Astrocyte (in vitro differentiated cells and primary cell): ENCODE results near the gene SOCS6. TPM values are rescaled to one million over a fixed set of nuclear protein-coding genes. Genes with fewer than 3 reads are reported as not detected.

Experiments
- DNase-seq: peaks from one replicate; pipeline ENCODE4 v3.0.0-alpha.2; 2010; ENCODE audit warnings: low read depth
- FAIRE-seq: peaks from 2 replicates; lab custom pipeline; 2011; peaks lifted over from hg19 to GRCh38; lab: Jason Lieb, UNC
- H2AFZ ChIP-seq: 2 replicates; pipeline ENCODE4 v1.6.0; 2012; ENCODE audit warnings: low read depth, low read length, inconsistent platforms
- H3K27ac ChIP-seq: 2 replicates; pipeline ENCODE4 v1.5.1; 2011; ENCODE audit warnings: low read depth, low read length, inconsistent platforms
- H3K27me3 ChIP-seq: 2 replicates; pipeline ENCODE4 v1.6.0; 2011; ENCODE audit warnings: low read length, inconsistent platforms; ENCODE audit not compliant: insufficient read depth
- H3K36me3 ChIP-seq: 2 replicates; pipeline ENCODE4 v1.5.1; 2011; ENCODE audit warnings: low read length, inconsistent platforms; ENCODE audit not compliant: insufficient read depth
- H3K4me1 ChIP-seq: 2 replicates; pipeline ENCODE4 v1.5.1; 2011; ENCODE audit warnings: low read length, inconsistent platforms; ENCODE audit not compliant: insufficient read depth
- H3K4me2 ChIP-seq: 2 replicates; pipeline ENCODE4 v1.6.0; 2012; ENCODE audit warnings: low read length, inconsistent platforms
- H3K4me3 ChIP-seq: 2 replicates; pipeline ENCODE4 v1.5.1; 2011; ENCODE audit warnings: low read depth, mild to moderate bottlenecking, low read length, inconsistent platforms; ENCODE audit not compliant: insufficient read depth
- H3K79me2 ChIP-seq: 2 replicates; pipeline ENCODE4 v1.6.0; 2012; ENCODE audit warnings: mild to moderate bottlenecking, low read length, inconsistent platforms; ENCODE audit not compliant: insufficient read depth
- H3K9ac ChIP-seq: 2 replicates; pipeline ENCODE4 v1.6.0; 2012; ENCODE audit warnings: mild to moderate bottlenecking, low read length, inconsistent platforms
- H3K9me3 ChIP-seq: 2 replicates; pipeline ENCODE4 v1.5.1; 2012; ENCODE audit warnings: low read depth, mild to moderate bottlenecking, low read length, inconsistent platforms; ENCODE audit not compliant: insufficient read depth
- H4K20me1 ChIP-seq: 2 replicates; pipeline ENCODE4 v1.6.0; 2012; ENCODE audit warnings: low read length, inconsistent platforms; ENCODE audit not compliant: insufficient read depth
- H3K27ac Mint-ChIP-seq: one replicate; pipeline ENCODE4 v1.8.0; 2021; ENCODE audit warnings: mild to moderate bottlenecking, mixed read lengths; ENCODE audit not compliant: unreplicated experiment
- H3K27me3 Mint-ChIP-seq: one replicate; pipeline ENCODE4 v1.8.0; 2021; ENCODE audit warnings: low read depth, mixed read lengths; ENCODE audit not compliant: unreplicated experiment
- H3K36me3 Mint-ChIP-seq: one replicate; pipeline ENCODE4 v1.8.0; 2021; ENCODE audit warnings: low read depth, mixed read lengths; ENCODE audit not compliant: unreplicated experiment
- H3K4me1 Mint-ChIP-seq: one replicate; pipeline ENCODE4 v1.8.0; 2021; ENCODE audit warnings: low read depth, mixed read lengths; ENCODE audit not compliant: unreplicated experiment
- H3K4me3 Mint-ChIP-seq: one replicate; pipeline ENCODE4 v1.8.0; 2021; ENCODE audit warnings: mild to moderate bottlenecking, moderate library complexity, mixed read lengths; ENCODE audit not compliant: unreplicated experiment
- H3K9me3 Mint-ChIP-seq: one replicate; pipeline ENCODE4 v1.8.0; 2021; ENCODE audit warnings: mild to moderate bottlenecking, mixed read lengths; ENCODE audit not compliant: unreplicated experiment
- CTCF ChIP-seq: IDR thresholded peaks from 2 replicates; pipeline ENCODE4 v1.5.1; 2011; ENCODE audit warnings: low read depth, mild to moderate bottlenecking, inconsistent platforms, low read length, moderate library complexity; ENCODE audit not compliant: insufficient read depth
- EZH2 ChIP-seq: IDR thresholded peaks from 2 replicates; pipeline ENCODE4 v1.6.1; 2012; ENCODE audit warnings: mild to moderate bottlenecking, low read length, inconsistent platforms; ENCODE audit not compliant: insufficient read depth
- total RNA-seq: library from RNA; stranded (reverse); gene quantifications from 2 replicates; pipeline ENCODE4 v1.2.1, GENCODE V29; 2021

The SOCS6 gene
- total RNA-seq, 1 donor from 2014 or later, result 24.1 TPM

DNA sequence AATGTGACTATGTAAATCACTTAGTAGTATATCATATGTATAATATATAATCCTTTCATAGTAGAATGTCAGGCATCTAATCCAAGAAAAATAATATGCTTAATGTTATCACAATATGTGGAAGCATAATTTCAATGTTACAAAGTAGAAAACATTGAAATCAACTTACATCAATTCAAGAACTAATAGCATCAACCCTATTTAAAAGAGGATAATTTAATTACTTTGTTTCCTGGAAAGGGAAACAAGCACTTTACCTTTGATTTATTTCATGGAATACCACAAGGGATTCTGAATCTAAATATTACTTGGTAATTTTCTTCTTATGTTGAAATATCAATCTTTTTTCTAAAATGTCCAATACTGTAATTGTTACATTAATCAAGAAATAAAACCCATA, 30.6 kb upstream of the SOCS6 start:
- no peak for DNase-seq
- no peaks in the 10 kb centered on the region for H3K9me3 ChIP-seq
- no peaks in the 10 kb centered on the region for H4K20me1 ChIP-seq
- no peak overlapping the region for H2AFZ ChIP-seq
- H3K36me3 Mint-ChIP-seq, result no peaks in the 10 kb centered on the region
- H3K27ac ChIP-seq, result no peak overlapping the region
- no peak overlapping the region for H3K27ac Mint-ChIP-seq
- H3K4me3 ChIP-seq, result no peak overlapping the region
- H3K36me3 ChIP-seq, result no peaks in the 10 kb centered on the region
- no peaks in the 10 kb centered on the region for H3K27me3 ChIP-seq
- no peak overlapping the region for H3K9ac ChIP-seq
- no peaks in the 10 kb centered on the region for H3K27me3 Mint-ChIP-seq
- H3K9me3 Mint-ChIP-seq, result no peaks in the 10 kb centered on the region
- no peak overlapping the region for H3K4me3 Mint-ChIP-seq
- no peak overlapping the region for H3K4me2 ChIP-seq
- no peaks in the 10 kb centered on the region for H3K4me1 ChIP-seq
- no peaks in the 10 kb centered on the region for H3K4me1 Mint-ChIP-seq
- TF ChIP-seq CTCF, result no peak
- no peak for TF ChIP-seq EZH2
- H3K79me2 ChIP-seq, result no peaks in the 10 kb centered on the region
- FAIRE-seq, result no peak

- Histone ChIP-seq H2AFZ (no peak overlapping the region), H4K20me1 (no peaks in the 10 kb centered on the region), H3K79me2 (no peaks in the 10 kb centered on the region), H3K9me3 (no peaks in the 10 kb centered on the region), H3K9ac (no peak overlapping the region), H3K4me1 (no peaks in the 10 kb centered on the region), H3K27me3 (no peaks in the 10 kb centered on the region), H3K27ac (no peak overlapping the region), H3K36me3 (no peaks in the 10 kb centered on the region), H3K4me3 (no peak overlapping the region), H3K4me2 (no peak overlapping the region)
- Mint-ChIP-seq H3K27me3 (no peaks in the 10 kb centered on the region), H3K9me3 (no peaks in the 10 kb centered on the region), H3K4me1 (no peaks in the 10 kb centered on the region), H3K27ac (no peak overlapping the region), H3K4me3 (no peak overlapping the region), H3K36me3 (no peaks in the 10 kb centered on the region)
- no peak for DNase-seq
- TF ChIP-seq CTCF (no peak), EZH2 (no peak)
- FAIRE-seq, result no peak
These were observed 28.2 kb upstream of the SOCS6 start for GRCh38 chr18:70260683-70261082.

GRCh38 chr18:70261141-70261788, 27.6 kb upstream of the SOCS6 start:
- H3K27ac Mint-ChIP-seq, result no peak overlapping the region
- no peaks in the 10 kb centered on the region for H3K79me2 ChIP-seq
- no peaks in the 10 kb centered on the region for H3K4me1 Mint-ChIP-seq
- no peak overlapping the region for H3K4me2 ChIP-seq
- no peaks in the 10 kb centered on the region for H3K36me3 ChIP-seq
- H3K27me3 Mint-ChIP-seq, result no peaks in the 10 kb centered on the region
- no peaks in the 10 kb centered on the region for H4K20me1 ChIP-seq
- TF ChIP-seq CTCF (no peak), EZH2 (no peak)
- H3K27me3 ChIP-seq, result no peaks in the 10 kb centered on the region
- H3K27ac ChIP-seq, result no peak overlapping the region
- no peak overlapping the region for H3K4me3 Mint-ChIP-seq
- no peaks in the 10 kb centered on the region for H3K36me3 Mint-ChIP-seq
- FAIRE-seq (no peak), DNase-seq (no peak)
- H3K4me3 ChIP-seq, result no peak overlapping the region
- H3K9me3 ChIP-seq, result no peaks in the 10 kb centered on the region
- no peak overlapping the region for H2AFZ ChIP-seq
- no peaks in the 10 kb centered on the region for H3K9me3 Mint-ChIP-seq
- H3K9ac ChIP-seq, result no peak overlapping the region
- no peaks in the 10 kb centered on the region for H3K4me1 ChIP-seq
